Stimulated activated CD4-positive, alpha-beta T cell treated with anti-CD3 and anti-CD28 coated beads, Interleukin-4, amount 100 ng/mL, for 24 hours (primary cell): ENCODE measurements around the gene SIK3.
A peak's percentile ranks its signal among the peaks of the same experiment; 100 is the strongest.
"Not testable (repeated sequence)": the region's sequence is repeated elsewhere in the genome, so short reads cannot be mapped to it uniquely, and the experiment has no call there.

ENCODE experiments used
- DNase-seq: peaks from one replicate; pipeline ENCODE4 v3.0.0-alpha.2; 2020

The SIK3 gene

GRCh38 chr11:117074119-117074518 lies 24.1 kb downstream of the SIK3 start:
- no peak for DNase-seq

GRCh38 chr11:117073539-117073938 lies 24.7 kb downstream of the SIK3 start:
- DNase-seq = no peak

GRCh38 chr11:117072517-117073461 lies 25.4 kb downstream of the SIK3 start:
- DNase-seq = peak; percentile 56

GRCh38 chr11:117071344-117071787 lies 26.9 kb downstream of the SIK3 start:
- DNase-seq = no peak

- no peak for DNase-seq
These were observed 28.2 kb downstream of the SIK3 start for GRCh38 chr11:117070016-117070415.

GRCh38 chr11:117068303-117068860 lies 29.8 kb downstream of the SIK3 start:
- DNase-seq = no peak

- DNase-seq = no peak
These were observed 31.3 kb downstream of the SIK3 start for GRCh38 chr11:117066959-117067358.

- DNase-seq = no peak
These were observed 34.0 kb downstream of the SIK3 start for GRCh38 chr11:117064275-117064674.

- peak; percentile 27 for DNase-seq
These were observed 35.7 kb downstream of the SIK3 start for GRCh38 chr11:117062498-117062897.

- no peak for DNase-seq
These were observed 37.0 kb downstream of the SIK3 start for GRCh38 chr11:117061256-117061655.

GRCh38 chr11:117059611-117060148 lies 38.5 kb downstream of the SIK3 start:
- no peak for DNase-seq

GRCh38 chr11:117058761-117059261 lies 39.4 kb downstream of the SIK3 start:
- DNase-seq = no peak

- no peak for DNase-seq
These were observed 40.5 kb downstream of the SIK3 start for GRCh38 chr11:117057727-117058126.

GRCh38 chr11:117057317-117057716 lies 40.9 kb downstream of the SIK3 start:
- no peak for DNase-seq

- DNase-seq = no peak
These were observed 42.8 kb downstream of the SIK3 start for GRCh38 chr11:117055469-117055868.

GRCh38 chr11:117054382-117054781 lies 43.8 kb downstream of the SIK3 start:
- no peak for DNase-seq

- DNase-seq = no peak
These were observed 45.8 kb downstream of the SIK3 start for GRCh38 chr11:117052196-117053149.

GRCh38 chr11:117050121-117050520 lies 48.1 kb downstream of the SIK3 start:
- DNase-seq = not testable (repeated sequence)

GRCh38 chr11:117046627-117047026 lies 51.6 kb downstream of the SIK3 start:
- DNase-seq = not testable (repeated sequence)

GRCh38 chr11:117045956-117046355 lies 52.3 kb downstream of the SIK3 start:
- no peak for DNase-seq

- no peak for DNase-seq
These were observed 53.0 kb downstream of the SIK3 start for GRCh38 chr11:117045196-117045595.

GRCh38 chr11:117044287-117045035 lies 53.8 kb downstream of the SIK3 start:
- DNase-seq = no peak
